GM12874 (cell line): Measurements from ENCODE around the gene PAH.
A peak's percentile ranks its signal among the peaks of the same experiment; 100 is the strongest.

ENCODE experiments used
- TF ChIP-seq, protein P1 (sequence below): IDR thresholded peaks from 2 replicates; pipeline ENCODE4 v1.5.1; 2011; ENCODE audit warnings: low read depth, mild to moderate bottlenecking, control low read depth, low read length, moderate library complexity; ENCODE audit not compliant: insufficient read depth

The PAH gene

DNA sequence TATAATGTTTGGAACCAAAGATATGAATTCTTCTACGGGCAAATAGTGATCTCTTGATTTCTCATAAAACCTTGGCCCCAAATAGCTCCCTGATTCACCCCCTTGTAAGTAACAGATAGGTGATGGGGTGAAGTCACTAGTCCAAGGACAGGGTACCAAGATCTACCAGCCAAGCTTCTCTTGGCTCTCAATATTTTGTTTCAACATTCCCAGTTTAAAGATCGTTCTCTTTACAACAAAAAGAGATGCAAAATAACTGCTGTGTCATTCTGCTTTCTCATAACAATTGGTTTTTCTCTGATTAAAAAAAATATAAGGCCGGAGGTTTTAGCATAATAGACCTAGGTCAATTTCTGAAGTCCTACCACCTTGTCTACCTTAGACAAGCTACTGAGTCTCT lies 11.8 kb downstream of the PAH start:
- TF ChIP-seq, protein P1, sequence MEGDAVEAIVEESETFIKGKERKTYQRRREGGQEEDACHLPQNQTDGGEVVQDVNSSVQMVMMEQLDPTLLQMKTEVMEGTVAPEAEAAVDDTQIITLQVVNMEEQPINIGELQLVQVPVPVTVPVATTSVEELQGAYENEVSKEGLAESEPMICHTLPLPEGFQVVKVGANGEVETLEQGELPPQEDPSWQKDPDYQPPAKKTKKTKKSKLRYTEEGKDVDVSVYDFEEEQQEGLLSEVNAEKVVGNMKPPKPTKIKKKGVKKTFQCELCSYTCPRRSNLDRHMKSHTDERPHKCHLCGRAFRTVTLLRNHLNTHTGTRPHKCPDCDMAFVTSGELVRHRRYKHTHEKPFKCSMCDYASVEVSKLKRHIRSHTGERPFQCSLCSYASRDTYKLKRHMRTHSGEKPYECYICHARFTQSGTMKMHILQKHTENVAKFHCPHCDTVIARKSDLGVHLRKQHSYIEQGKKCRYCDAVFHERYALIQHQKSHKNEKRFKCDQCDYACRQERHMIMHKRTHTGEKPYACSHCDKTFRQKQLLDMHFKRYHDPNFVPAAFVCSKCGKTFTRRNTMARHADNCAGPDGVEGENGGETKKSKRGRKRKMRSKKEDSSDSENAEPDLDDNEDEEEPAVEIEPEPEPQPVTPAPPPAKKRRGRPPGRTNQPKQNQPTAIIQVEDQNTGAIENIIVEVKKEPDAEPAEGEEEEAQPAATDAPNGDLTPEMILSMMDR, result no peak

DNA sequence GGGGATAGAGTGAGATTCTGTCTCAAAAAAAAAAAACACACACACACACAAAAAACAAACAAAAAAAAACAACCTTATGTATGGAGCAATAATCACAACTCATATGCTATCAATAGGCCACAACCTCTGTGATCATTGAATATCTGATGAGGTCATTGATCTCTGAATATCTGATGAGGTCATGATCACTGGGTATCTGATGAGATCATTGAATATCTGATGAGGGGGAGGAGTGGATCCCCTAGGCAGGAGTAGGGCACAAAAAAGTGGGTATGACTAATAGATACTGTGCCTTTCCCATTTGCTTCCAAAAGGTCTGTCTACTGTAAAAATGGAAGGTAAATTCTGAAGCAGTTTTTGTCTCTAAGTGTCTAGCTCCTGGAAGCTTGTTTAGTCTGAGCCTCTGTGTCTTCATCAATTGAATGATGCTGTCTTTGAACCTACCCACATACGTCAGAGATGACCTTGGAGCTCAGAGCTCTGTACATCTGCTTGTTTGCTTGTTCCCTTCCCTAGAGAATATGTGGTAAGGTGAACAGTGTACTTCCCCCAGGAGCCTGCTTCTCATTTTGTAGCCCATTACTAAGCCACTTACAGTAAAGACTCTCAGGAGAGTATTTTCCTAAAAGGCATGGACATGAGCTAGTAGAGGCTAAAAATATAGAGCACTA lies 13.6 kb downstream of the PAH start:
- TF ChIP-seq, protein P1, result no peak

DNA sequence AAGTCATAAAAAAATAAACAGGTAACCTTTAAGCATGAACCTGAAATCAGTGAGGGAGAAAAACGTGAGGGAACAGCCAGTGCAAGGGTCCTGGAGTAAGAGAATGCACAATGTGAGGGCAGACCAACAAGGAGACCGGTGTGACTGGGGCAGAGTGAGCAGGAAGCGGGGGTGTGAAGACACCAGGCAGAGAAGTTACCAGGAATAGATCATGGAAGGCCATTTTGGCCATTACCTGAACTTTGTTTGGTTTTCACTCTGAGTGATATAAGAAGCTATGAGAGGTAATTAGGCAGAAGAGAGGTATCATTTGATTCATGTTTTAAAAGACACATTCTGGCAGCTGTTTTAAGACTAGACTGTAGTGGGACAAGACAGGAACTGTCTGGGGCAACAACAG lies 15.0 kb downstream of the PAH start:
- TF ChIP-seq, protein P1, result no peak

DNA sequence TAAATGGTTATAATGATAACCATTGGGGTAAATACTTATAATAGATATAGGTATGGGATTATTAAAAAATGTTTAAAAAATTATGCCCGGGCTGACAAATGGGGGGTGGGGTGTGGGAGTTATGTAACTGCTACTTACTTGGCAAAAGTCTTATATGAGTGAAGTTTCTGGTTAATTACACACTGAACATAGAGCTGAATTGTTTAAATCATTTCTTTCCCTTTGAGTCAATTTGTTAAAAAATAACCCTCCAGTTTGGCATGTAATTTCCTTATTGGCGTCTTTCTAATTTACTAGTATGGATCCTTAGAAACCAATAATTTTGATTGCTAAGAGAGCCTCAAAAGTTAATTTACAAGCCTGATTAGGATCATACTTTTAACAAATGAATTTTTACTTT lies 16.7 kb downstream of the PAH start:
- TF ChIP-seq, protein P1, result no peak

DNA sequence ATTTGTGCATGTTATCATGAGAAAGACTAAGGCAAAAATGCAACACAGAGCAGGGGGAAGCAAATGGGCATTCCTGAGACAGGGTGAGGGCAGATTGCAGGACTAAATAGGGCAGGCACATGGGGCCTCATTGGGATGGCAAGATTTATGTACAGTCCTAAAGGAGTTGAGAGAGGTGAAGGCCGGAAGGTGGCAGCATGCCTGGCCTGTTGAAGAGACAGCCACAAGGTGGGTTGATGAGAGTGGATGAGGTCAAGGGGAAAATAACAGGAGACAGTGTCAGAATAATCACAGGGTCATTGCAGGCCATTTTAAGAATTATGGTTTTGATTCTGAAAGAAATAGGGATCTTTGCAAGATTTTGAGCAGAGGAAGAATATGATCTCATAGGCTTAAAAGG lies 21.0 kb downstream of the PAH start:
- TF ChIP-seq, protein P1, result 0 out of 2 replicates have a peak, but pooled peaks have one; percentile 28

DNA sequence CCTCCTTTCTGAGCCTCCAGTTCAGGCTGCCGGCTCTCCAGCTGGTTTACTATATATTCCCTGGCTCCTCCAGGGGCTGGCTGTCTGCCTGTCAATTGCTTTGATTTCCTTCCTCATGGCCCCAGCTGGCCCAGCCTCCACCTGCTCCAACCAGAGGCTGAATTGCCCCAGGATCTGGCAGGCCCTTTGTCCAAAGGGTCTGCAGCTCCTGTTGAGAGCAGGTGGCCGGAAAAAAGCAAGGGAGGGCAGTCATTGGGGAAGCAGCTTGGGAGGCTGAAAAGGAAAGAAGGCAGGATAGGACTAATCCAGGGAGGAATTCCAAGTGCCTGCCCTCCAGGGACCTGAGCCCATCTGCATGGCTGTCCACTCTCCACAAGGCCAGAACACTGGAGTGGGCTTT lies 25.3 kb downstream of the PAH start:
- TF ChIP-seq, protein P1, result no peak

DNA sequence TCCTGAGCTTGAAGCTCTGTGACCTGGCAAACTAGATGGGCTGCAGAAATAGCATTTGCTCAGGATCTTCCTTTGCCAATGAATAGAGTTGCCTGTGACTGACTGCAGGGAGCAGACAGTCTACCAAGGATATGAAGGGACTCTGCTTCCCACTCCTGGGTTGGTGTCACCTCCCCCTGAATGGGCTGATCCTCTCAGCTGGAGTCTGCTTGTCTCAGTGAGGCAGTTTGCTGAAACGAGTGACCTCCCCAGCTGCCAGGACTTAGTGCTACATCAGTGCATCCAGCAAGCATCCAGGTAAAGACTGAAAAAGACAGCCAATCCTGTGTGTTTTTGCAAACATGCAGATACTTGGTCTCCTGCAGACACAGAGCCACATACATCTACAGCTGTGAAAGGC lies 28.5 kb downstream of the PAH start:
- TF ChIP-seq, protein P1, result no peak
